HFF-Myc (cell line): Measurements from ENCODE around the gene STK38L.

ENCODE experiments used
- DNase-seq: peaks from one replicate; pipeline ENCODE4 v3.0.0-alpha.2; 2011; ENCODE audit warnings: low read depth; ENCODE audit errors: extremely low read depth
- H3K4me3 ChIP-seq: replicated peaks from 2 replicates; pipeline ENCODE4 v1.5.1; 2011; ENCODE audit warnings: low read depth, mild to moderate bottlenecking, control low read depth, low read length
- TF ChIP-seq, protein P1 (sequence below): IDR thresholded peaks from 2 replicates; pipeline ENCODE4 v1.5.1; 2012; ENCODE audit warnings: mild to moderate bottlenecking, low read depth, low read length, control low read depth; ENCODE audit errors: missing control alignments

The STK38L gene

GRCh38 chr12:27244689-27245488 is 803 bp downstream of the STK38L start:
- TF ChIP-seq, protein P1, sequence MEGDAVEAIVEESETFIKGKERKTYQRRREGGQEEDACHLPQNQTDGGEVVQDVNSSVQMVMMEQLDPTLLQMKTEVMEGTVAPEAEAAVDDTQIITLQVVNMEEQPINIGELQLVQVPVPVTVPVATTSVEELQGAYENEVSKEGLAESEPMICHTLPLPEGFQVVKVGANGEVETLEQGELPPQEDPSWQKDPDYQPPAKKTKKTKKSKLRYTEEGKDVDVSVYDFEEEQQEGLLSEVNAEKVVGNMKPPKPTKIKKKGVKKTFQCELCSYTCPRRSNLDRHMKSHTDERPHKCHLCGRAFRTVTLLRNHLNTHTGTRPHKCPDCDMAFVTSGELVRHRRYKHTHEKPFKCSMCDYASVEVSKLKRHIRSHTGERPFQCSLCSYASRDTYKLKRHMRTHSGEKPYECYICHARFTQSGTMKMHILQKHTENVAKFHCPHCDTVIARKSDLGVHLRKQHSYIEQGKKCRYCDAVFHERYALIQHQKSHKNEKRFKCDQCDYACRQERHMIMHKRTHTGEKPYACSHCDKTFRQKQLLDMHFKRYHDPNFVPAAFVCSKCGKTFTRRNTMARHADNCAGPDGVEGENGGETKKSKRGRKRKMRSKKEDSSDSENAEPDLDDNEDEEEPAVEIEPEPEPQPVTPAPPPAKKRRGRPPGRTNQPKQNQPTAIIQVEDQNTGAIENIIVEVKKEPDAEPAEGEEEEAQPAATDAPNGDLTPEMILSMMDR, result no peak
- peak overlapping the region; percentile 71 for H3K4me3 ChIP-seq

DNA sequence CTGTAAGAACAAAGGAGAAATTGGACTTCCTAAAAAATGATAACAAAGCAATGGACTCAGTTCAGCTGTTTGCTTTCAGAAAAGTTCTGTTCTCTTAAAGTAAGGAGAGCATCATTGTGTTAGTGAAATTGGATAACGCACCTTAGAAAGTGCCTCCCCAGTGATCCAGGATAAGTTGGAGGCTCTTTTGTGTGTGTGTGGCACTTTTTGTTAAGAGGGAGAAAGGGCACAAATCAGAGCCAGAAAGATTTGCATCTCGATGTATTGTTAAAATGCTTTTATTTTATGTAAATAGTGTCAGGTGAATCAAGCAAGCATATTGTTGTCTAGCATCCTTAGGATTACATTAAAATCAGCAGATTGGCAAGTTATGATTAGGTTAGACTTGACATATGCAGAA is 2.1 kb downstream of the STK38L start:
- peak overlapping the region; percentile 71; the same call in 1 of the 2 replicates for H3K4me3 ChIP-seq
- TF ChIP-seq, protein P1, result no peak
- DNase-seq, result no peak

More at GRCh38 chr12:27244689-27245488, 803 bp downstream of the STK38L start:
- DNase-seq, result no peak

- TF ChIP-seq, protein P1, result no peak
- no peak overlapping the region for H3K4me3 ChIP-seq
- no peak for DNase-seq
These were observed 2.7 kb downstream of the STK38L start for GRCh38 chr12:27246774-27247173.

GRCh38 chr12:27252934-27253333 is 8.8 kb downstream of the STK38L start:
- no peak overlapping the region for H3K4me3 ChIP-seq
- TF ChIP-seq, protein P1, result no peak
- no peak for DNase-seq

GRCh38 chr12:27253347-27253746 is 9.3 kb downstream of the STK38L start:
- TF ChIP-seq, protein P1, result no peak
- DNase-seq, result no peak
- no peak overlapping the region for H3K4me3 ChIP-seq

GRCh38 chr12:27255806-27256205 is 11.7 kb downstream of the STK38L start:
- no peak overlapping the region for H3K4me3 ChIP-seq
- no peak for DNase-seq
- TF ChIP-seq, protein P1, result no peak
